ENCODE data around the gene CDK17. TPM values are rescaled to one million over a fixed set of nuclear protein-coding genes. Genes with fewer than 3 reads are reported as not detected.

CDK17 gene
- total RNA-seq, 2 donors from 2014 or later, result 36.2 to 39.9 TPM

DNA sequence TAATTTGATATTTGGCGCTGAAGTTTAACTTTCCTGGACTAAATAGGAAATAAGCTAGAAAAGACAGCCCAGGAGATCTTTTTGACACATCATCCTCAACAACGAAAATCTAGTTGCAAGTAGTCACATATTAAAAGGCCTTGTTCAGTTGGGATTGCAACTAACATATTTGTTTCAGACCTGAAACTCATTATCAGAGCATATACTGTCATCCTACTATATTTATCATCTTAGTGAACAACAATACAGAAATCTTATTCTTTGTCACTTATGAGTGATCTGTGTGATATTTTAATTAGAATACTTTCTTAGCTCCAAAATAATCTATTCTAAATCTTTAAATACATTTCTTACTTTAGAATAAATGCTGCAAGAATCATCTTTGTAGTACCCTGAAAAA lies 134.0 kb downstream of the CDK17 start:
- Mint-ChIP-seq H3K4me1 (peaks cover 35% of the 10 kb centered on the region), H3K36me3 (ENCODE audit: low read depth) (peaks cover 53% of the 10 kb centered on the region), H3K27me3 (ENCODE audit: insufficient read depth) (no peaks in the 10 kb centered on the region), H3K27ac (no peak overlapping the region), H3K4me3 (no peak overlapping the region), H3K9me3 (no peaks in the 10 kb centered on the region)
- no peak overlapping the region for H3K27ac ChIP-seq (ENCODE audit: low read depth, low read length)
- no peak overlapping the region for H3K4me3 ChIP-seq (ENCODE audit: low read length)
- TF ChIP-seq CTCF (conservative IDR thresholded peaks at IDR 0.05), result no peak
- peaks cover 66% of the 10 kb centered on the region for H3K36me3 ChIP-seq (ENCODE audit: control insufficient read depth, insufficient read depth, low read length)
- WGBS, 2 experiments (ENCODE audit: insufficient coverage in 1 of 2, insufficient read length in 1 of 2), result 87 to 100% methylated on average over 1 to 2 of the region's 2 CpGs
- DNase-seq, result no peak
- no peaks in the 10 kb centered on the region for H3K27me3 ChIP-seq (ENCODE audit: control insufficient read depth, insufficient read depth, low read length, poor library complexity, severe bottlenecking)
- H3K4me1 ChIP-seq (ENCODE audit: control insufficient read depth, insufficient read depth, low read length), result no peaks in the 10 kb centered on the region
- H3K9ac ChIP-seq (ENCODE audit: extremely low read depth, low read length, poor library complexity, severe bottlenecking), result no peak overlapping the region
- H3K9me3 ChIP-seq (ENCODE audit: control insufficient read depth, low read length), result no peaks in the 10 kb centered on the region

DNA sequence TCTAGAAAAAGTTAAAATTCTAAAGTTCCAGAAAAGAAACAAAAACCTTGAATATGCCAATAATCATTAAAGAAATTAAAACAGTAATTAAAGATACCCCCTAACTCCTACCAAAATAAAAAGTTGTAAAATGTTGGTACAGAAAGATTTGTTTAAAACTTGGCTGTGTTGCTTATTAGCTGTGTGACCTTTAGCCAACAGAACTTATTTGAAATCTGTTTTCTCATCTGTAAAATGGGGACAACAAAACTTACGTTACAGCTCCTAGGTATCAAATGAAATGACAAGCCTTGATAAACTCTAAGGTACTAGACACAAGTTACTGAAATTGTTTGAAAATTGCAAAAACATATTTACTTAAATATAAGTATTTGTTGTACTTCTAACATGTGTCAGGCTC lies 134.4 kb downstream of the CDK17 start:
- no peaks in the 10 kb centered on the region for H3K9me3 ChIP-seq (ENCODE audit: control insufficient read depth, low read length)
- H3K27me3 ChIP-seq (ENCODE audit: control insufficient read depth, insufficient read depth, low read length, poor library complexity, severe bottlenecking), result no peaks in the 10 kb centered on the region
- Mint-ChIP-seq H3K27me3 (ENCODE audit: insufficient read depth) (no peaks in the 10 kb centered on the region), H3K4me3 (no peak overlapping the region), H3K36me3 (ENCODE audit: low read depth) (peaks cover 53% of the 10 kb centered on the region), H3K9me3 (no peaks in the 10 kb centered on the region), H3K27ac (no peak overlapping the region), H3K4me1 (peaks cover 35% of the 10 kb centered on the region)
- 100% methylated on average over 1 of the region's 1 CpG; no CpG with 5 or more reads in 1 of the 2 experiments for WGBS, 2 experiments (ENCODE audit: insufficient coverage in 1 of 2, insufficient read length in 1 of 2)
- H3K4me1 ChIP-seq (ENCODE audit: control insufficient read depth, insufficient read depth, low read length), result no peaks in the 10 kb centered on the region
- no peak for TF ChIP-seq CTCF (conservative IDR thresholded peaks at IDR 0.05)
- peaks cover 66% of the 10 kb centered on the region for H3K36me3 ChIP-seq (ENCODE audit: control insufficient read depth, insufficient read depth, low read length)
- H3K27ac ChIP-seq (ENCODE audit: low read depth, low read length), result no peak overlapping the region
- no peak overlapping the region for H3K9ac ChIP-seq (ENCODE audit: extremely low read depth, low read length, poor library complexity, severe bottlenecking)
- no peak for DNase-seq
- H3K4me3 ChIP-seq (ENCODE audit: low read length), result no peak overlapping the region

GRCh38 chr12:96265400-96265799 lies 134.8 kb downstream of the CDK17 start:
- no peak overlapping the region for H3K4me3 Mint-ChIP-seq
- H3K27me3 ChIP-seq (ENCODE audit: control insufficient read depth, insufficient read depth, low read length, poor library complexity, severe bottlenecking), result no peaks in the 10 kb centered on the region
- no peaks in the 10 kb centered on the region for H3K9me3 Mint-ChIP-seq
- peaks cover 35% of the 10 kb centered on the region for H3K4me1 Mint-ChIP-seq
- H3K27ac ChIP-seq (ENCODE audit: low read depth, low read length), result no peak overlapping the region
- TF ChIP-seq CTCF (conservative IDR thresholded peaks at IDR 0.05), result no peak
- H3K36me3 ChIP-seq (ENCODE audit: control insufficient read depth, insufficient read depth, low read length), result peaks cover 66% of the 10 kb centered on the region
- H3K27ac Mint-ChIP-seq, result no peak overlapping the region
- no peaks in the 10 kb centered on the region for H3K9me3 ChIP-seq (ENCODE audit: control insufficient read depth, low read length)
- WGBS, 2 experiments (ENCODE audit: insufficient coverage in 1 of 2, insufficient read length in 1 of 2), result 88% methylated on average over 2 of the region's 2 CpGs; no CpG with 5 or more reads in 1 of the 2 experiments
- no peak overlapping the region for H3K9ac ChIP-seq (ENCODE audit: extremely low read depth, low read length, poor library complexity, severe bottlenecking)
- no peaks in the 10 kb centered on the region for H3K4me1 ChIP-seq (ENCODE audit: control insufficient read depth, insufficient read depth, low read length)
- H3K4me3 ChIP-seq (ENCODE audit: low read length), result no peak overlapping the region
- no peaks in the 10 kb centered on the region for H3K27me3 Mint-ChIP-seq (ENCODE audit: insufficient read depth)
- H3K36me3 Mint-ChIP-seq (ENCODE audit: low read depth), result peaks cover 53% of the 10 kb centered on the region
- DNase-seq, result no peak

All from endodermal cell (in vitro differentiated cells).